ENCODE results near the gene HOXA6.

DNA sequence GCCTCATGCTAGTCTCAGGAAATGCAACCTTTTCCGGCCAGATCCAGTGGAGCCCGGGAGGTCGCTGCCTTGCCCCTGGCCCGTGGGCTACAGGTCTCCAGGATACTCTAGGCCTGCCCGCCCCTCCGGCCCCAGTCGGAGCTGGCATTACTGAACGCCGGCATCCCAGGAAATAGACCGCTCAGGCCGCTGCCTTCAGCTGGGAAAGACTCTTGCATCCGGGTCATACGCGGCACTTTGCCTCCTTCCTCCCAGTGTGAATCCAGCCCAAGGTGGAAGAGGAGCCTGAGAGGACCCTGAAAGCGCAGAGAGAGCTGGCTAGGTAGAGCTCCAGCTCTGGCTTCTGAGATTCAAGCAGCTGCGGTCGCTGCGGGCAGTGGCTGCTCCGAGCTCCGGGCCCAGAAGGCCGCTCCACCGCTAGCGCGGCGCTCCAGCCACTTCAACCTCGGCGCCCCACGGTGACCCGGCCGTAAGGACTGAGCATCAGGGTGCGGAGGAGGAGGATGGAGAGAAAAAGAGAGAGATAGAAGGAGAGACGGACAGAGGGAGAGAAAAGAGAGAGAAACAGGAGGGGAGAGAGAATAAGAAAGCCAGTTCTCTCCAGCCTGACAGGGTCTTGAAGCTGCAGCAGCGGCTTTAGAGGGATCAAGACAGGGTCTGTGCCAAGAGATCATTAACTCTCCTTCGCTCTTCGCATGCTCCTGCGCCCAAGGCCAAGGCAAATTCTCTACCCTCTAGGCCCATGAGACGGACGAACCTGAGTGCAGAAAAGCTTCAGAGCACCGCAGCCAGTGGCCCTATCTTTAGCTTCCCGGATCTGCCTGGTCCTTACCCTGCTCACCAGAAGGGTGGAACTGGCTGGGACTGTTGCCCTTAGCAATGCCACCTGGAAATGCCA is 28.3 kb upstream of the HOXA6 start:
- TF ChIP-seq EZH2 (IDR thresholded peaks at IDR 0.05; ENCODE audit: low read length, missing control alignments) (no peak), CTCF (conservative IDR thresholded peaks at IDR 0.05 in 1 of 2, IDR thresholded peaks at IDR 0.05 in 1 of 2; ENCODE audit: low read depth in 1 of 2, low read length in 2 of 2) (no peak)
